Smooth muscle cell (in vitro differentiated cells): ENCODE data around the gene LRRC59. TPM values are rescaled to one million over a fixed set of nuclear protein-coding genes. Genes with fewer than 3 reads are reported as not detected.

Source experiments
- DNase-seq: peaks from one replicate; lab custom pipeline; 2025; ENCODE audit not compliant: unreplicated experiment; lab: John Stamatoyannopoulos, UW
- H2AFZ ChIP-seq: fragments of 200-600 bp; sonication (generic); 2 replicates; pipeline ENCODE4 v1.6.0; 2016; ENCODE audit warnings: antibody characterized with exemption, low read depth, mild to moderate bottlenecking
- H3F3A ChIP-seq: fragments of 200-600 bp; sonication (generic); 2 replicates; pipeline ENCODE4 v1.6.0; 2017; ENCODE audit warnings: antibody characterized with exemption, low read depth
- H3K27ac ChIP-seq: fragments of 200-600 bp; sonication (generic); 2 replicates; pipeline ENCODE4 v1.5.1; 2016; ENCODE audit warnings: low read depth, mild to moderate bottlenecking
- H3K27me3 ChIP-seq: fragments of 200-600 bp; sonication (generic); 2 replicates; pipeline ENCODE4 v1.6.1; 2016; ENCODE audit warnings: low read depth, mild to moderate bottlenecking
- H3K36me3 ChIP-seq: fragments of 200-600 bp; sonication (generic); 2 replicates; pipeline ENCODE4 v1.5.1; 2016; ENCODE audit warnings: low read depth
- H3K4me1 ChIP-seq: fragments of 200-600 bp; sonication (generic); 2 replicates; pipeline ENCODE4 v1.5.1; 2016; ENCODE audit warnings: low read depth
- H3K4me2 ChIP-seq: fragments of 200-600 bp; sonication (generic); 2 replicates; pipeline ENCODE4 v1.6.0; 2016; ENCODE audit warnings: mild to moderate bottlenecking
- H3K4me3 ChIP-seq: fragments of 200-600 bp; sonication (generic); 2 replicates; pipeline ENCODE4 v1.5.1; 2016; ENCODE audit warnings: mild to moderate bottlenecking
- H3K79me2 ChIP-seq: fragments of 200-600 bp; sonication (generic); 2 replicates; pipeline ENCODE4 v1.6.0; 2016; ENCODE audit warnings: low read depth, mild to moderate bottlenecking
- H3K9ac ChIP-seq: fragments of 200-600 bp; sonication (generic); 2 replicates; pipeline ENCODE4 v1.6.0; 2016; ENCODE audit warnings: low read depth
- H3K9me3 ChIP-seq: fragments of 200-600 bp; sonication (generic); replicated peaks from 2 replicates; pipeline ENCODE4 v1.5.1; 2016; ENCODE audit warnings: low read depth
- H4K20me1 ChIP-seq: fragments of 200-600 bp; sonication (generic); 2 replicates; pipeline ENCODE4 v1.6.0; 2016; ENCODE audit warnings: low read depth
- CTCF ChIP-seq: fragments of 200-600 bp; sonication (generic); IDR thresholded peaks from 2 replicates; pipeline ENCODE4 v1.5.1; 2017; ENCODE audit warnings: borderline replicate concordance, mild to moderate bottlenecking, antibody characterized with exemption; ENCODE audit not compliant: insufficient read depth, poor library complexity, severe bottlenecking
- WGBS: methylation state at CpG from one replicate; pipeline ENCODE4 v1.1.7; 2016; ENCODE audit warnings: low lambda C conversion rate; 5-methylcytosine and 5-hydroxymethylcytosine counted together
- polyA plus RNA-seq: library from polyadenylated mRNA; unstranded; fragments of >200 nt; fragmentation: Nextera tagmentation; extraction: Ambion mirVana; gene quantifications from 2 replicates; pipeline ENCODE4 v1.2.1, GENCODE V29; 2016
- total RNA-seq: library from RNA; depleted of rRNA; stranded (reverse); fragments of >200 nt; gene quantifications from 2 replicates; pipeline ENCODE4 v1.2.3, GENCODE V29; 2014

Gene LRRC59
- total RNA-seq (160 and 164 TPM in 2 replicates), polyA plus RNA-seq (139 and 161 TPM in 2 replicates)

DNA sequence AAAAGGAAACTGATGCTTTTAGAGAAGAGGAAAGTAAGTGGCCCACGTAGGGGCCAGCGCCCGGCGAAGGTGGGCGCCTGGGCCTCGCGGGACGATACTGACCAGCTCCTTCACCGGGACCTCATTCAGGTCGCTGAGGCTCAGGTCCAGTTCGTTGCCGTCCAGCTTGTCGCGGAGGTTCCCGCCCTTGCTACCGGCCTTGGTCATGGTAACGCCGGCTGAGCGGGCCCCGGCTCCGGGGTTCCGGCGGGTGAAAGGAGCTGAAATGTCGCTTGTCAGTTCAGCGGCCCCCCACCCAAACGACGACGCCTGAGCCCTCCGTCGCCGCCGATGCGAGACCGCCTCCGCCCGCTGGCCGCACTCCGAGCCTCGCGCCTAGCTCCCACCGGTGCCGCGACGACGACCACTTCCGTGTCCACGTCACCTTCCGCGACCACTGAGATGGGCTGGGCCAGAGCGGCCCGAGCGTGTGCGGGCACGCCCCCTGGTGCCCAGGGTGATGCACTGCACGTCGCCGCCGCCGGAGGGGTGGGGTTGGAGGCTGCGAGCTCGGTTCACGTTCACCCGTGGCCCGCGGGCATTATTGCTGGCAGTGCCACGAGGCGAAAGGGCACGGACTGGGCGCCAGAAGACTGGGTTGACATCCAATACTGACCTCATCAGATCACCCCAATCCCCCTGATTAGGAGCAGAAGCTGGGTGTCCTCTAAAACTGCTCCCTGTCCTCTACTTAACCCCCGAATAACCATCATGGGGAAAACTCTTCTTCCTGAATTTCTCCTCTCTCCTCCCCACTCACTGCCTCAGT is at the start of gene LRRC59:
Gene LRRC59, minus strand, starts transcription at position 413 of the 808 bp plus-strand sequence. Its CDS starts 206 bp downstream, at position 207.
- WGBS = 2% methylated on average over 69 of the region's 70 CpGs
- Histone ChIP-seq H3K4me3 (peak within 1 kb of the TSS; percentile 90), H3K9ac (peak within 1 kb of the TSS; percentile 98), H3K27me3 (no peaks in the 10 kb centered on the region), H3K36me3 (peaks cover 10% of the 10 kb centered on the region), H3K4me1 (no peaks in the 10 kb centered on the region), H3K27ac (peak within 1 kb of the TSS; percentile 86), H4K20me1 (peaks cover 44% of the 10 kb centered on the region), H3K9me3 (no peaks in the 10 kb centered on the region), H2AFZ (peak within 1 kb of the TSS; percentile 70), H3K79me2 (peaks cover 44% of the 10 kb centered on the region), H3K4me2 (peak within 1 kb of the TSS; percentile 94), H3F3A (no peaks in the 10 kb centered on the region)
- TF ChIP-seq CTCF = peak; percentile 96
- DNase-seq = peak; percentile 80

DNA sequence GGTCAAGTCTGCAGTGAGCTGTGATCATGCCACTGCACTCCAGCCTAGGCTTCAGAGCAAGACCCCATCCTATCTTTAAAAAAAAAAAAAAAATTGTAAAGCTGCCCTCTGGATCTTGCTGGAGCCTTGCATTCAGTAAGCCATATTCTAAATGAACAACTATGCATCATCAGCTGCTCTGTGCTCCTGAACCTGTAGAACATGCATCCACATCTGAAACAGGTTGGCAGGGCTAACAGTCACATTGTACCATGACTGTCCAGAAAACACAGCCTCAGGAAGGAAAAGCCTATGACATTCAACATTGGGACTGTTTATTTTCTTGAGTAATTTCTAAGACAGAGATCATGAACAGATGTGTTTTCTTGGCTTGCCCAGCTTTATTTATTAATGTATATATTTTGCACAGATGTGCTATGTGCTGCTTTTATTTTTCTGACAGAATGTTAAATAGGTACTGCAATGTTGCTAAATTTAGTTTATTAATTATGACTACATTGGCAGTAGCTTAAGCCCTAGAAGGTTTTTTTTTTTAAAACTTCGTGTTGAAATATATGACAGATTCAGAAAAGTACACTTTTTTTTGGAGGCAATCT is 48.5 kb upstream of the LRRC59 start:
- H3K4me1 ChIP-seq = peaks cover 8% of the 10 kb centered on the region
- TF ChIP-seq CTCF = no peak
- no peaks in the 10 kb centered on the region for H3K9me3 ChIP-seq
- no peak overlapping the region for H3K4me2 ChIP-seq
- H3K36me3 ChIP-seq = no peaks in the 10 kb centered on the region
- no peak overlapping the region for H2AFZ ChIP-seq
- peaks cover 12% of the 10 kb centered on the region for H3F3A ChIP-seq
- H3K9ac ChIP-seq = no peak overlapping the region
- H3K27me3 ChIP-seq = no peaks in the 10 kb centered on the region
- no peak overlapping the region for H3K27ac ChIP-seq
- peaks cover 28% of the 10 kb centered on the region for H4K20me1 ChIP-seq
- no peaks in the 10 kb centered on the region for H3K79me2 ChIP-seq
- H3K4me3 ChIP-seq = no peak overlapping the region
- no peak for DNase-seq
- WGBS = 87% methylated on average over 1 of the region's 1 CpG

DNA sequence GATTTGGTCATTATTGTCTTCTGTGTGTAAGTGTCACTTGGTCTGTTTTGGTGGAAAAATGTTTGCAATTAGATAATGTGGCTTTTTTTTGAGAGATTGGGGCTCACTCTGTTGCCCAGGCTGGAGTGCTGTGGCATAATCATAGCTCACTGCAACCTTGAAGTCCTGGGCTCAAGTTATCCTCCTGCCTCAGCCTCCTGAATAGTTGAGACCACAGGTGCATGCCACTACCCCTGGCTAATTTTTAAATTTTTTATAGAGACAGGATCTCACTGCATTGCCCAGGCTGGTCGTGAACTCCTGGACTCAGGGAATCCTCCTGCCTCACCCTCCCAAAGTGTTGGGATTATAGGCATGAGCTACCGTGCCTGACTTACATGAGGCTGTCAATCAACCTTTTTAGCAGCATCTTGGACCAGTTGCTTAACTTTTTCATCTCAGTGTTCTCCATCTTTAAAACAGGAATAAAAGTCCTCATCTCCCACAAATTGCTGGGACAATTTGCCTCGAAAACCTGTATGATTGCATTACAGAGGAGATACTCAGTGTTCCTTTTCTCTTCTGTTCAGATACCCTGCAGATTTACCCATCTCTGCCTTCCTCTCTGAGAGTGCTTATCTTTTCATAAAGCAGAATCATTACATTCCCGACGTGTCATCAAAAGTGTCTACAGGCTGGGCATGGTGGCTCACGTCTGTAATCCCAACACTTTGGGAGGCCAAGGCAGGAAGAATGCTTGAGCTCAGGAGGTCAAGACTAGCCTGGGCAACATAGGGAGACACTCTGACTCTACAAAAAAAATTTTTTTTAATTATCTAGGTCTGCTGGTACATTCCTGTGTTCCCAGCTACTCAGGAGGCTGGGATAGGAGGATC is 47.8 kb upstream of the LRRC59 start:
- Histone ChIP-seq H3K79me2 (no peaks in the 10 kb centered on the region), H3K9me3 (no peaks in the 10 kb centered on the region), H2AFZ (no peak overlapping the region), H3K4me3 (no peak overlapping the region), H3F3A (peaks cover 12% of the 10 kb centered on the region), H4K20me1 (peaks cover 33% of the 10 kb centered on the region), H3K36me3 (no peaks in the 10 kb centered on the region), H3K9ac (no peak overlapping the region), H3K4me2 (no peak overlapping the region), H3K4me1 (peaks cover 8% of the 10 kb centered on the region), H3K27me3 (no peaks in the 10 kb centered on the region), H3K27ac (no peak overlapping the region)
- no peak for TF ChIP-seq CTCF
- no peak for DNase-seq
- 82% methylated on average over 6 of the region's 6 CpGs for WGBS
